Endothelial cell of umbilical vein (primary cell): Measurements from ENCODE around the gene S100P. TPM values are rescaled to one million over a fixed set of nuclear protein-coding genes. Genes with fewer than 3 reads are reported as not detected.

Experiments used
- BruUV-seq: library from RNA; stranded (reverse); fragments of 400-500 nt; replicated peaks from 2 replicates; lab custom pipeline; 2021; lab: Mats Ljungman, UMichigan
- CTCF ChIA-PET: fragments of 300-600, 350-600 bp; sonication (Branson Sonifier 250); formaldehyde crosslinking; loops from one replicate; lab custom pipeline; 2021; ENCODE audit warnings: antibody characterized with exemption, inconsistent platforms; lab: Charles Lee
- POLR2A ChIA-PET: fragments of 300-600, 350-600 bp; sonication (Branson Sonifier 250); formaldehyde crosslinking; loops from one replicate; lab custom pipeline; 2021; ENCODE audit warnings: antibody characterized with exemption, inconsistent platforms; lab: Charles Lee
- DNase-seq: peaks from one replicate; pipeline ENCODE4 v3.0.0-alpha.2; 2011; ENCODE audit warnings: low read depth, low spot score
- FAIRE-seq: peaks from 2 replicates; lab custom pipeline; 2011; peaks lifted over from hg19 to GRCh38; lab: Jason Lieb, UNC
- H2AFZ ChIP-seq: 2 replicates; pipeline ENCODE4 v1.6.0; 2012; ENCODE audit warnings: low read depth, low read length, control low read depth, inconsistent platforms
- H3K27ac ChIP-seq: 2 replicates; pipeline ENCODE4 v1.5.1; 2011; ENCODE audit warnings: low read depth, mild to moderate bottlenecking, control low read depth, low read length, moderate library complexity; ENCODE audit not compliant: insufficient read depth
- H3K27me3 ChIP-seq, 2 experiments: 2 replicates each; pipeline versions ENCODE4 v1.6.0 to v1.6.1; 2011; ENCODE audit warnings: low read length in 2 of 2, mixed read lengths in 1 of 2; ENCODE audit not compliant: control insufficient read depth in 2 of 2, insufficient read depth in 2 of 2
- H3K36me3 ChIP-seq, 2 experiments: 2 replicates in 1 of 2; 3 replicates in 1 of 2; pipeline ENCODE4 v1.5.1; 2011; ENCODE audit warnings: low read length in 2 of 2, mild to moderate bottlenecking in 1 of 2, moderate library complexity in 1 of 2; ENCODE audit not compliant: control insufficient read depth in 2 of 2, insufficient read depth in 2 of 2; ENCODE audit errors: extremely low read depth in 1 of 2
- H3K4me1 ChIP-seq: 3 replicates; pipeline ENCODE4 v1.5.1; 2011; ENCODE audit warnings: mild to moderate bottlenecking, low read length; ENCODE audit not compliant: control insufficient read depth, insufficient read depth; ENCODE audit errors: extremely low read depth
- H3K4me2 ChIP-seq: 2 replicates; pipeline ENCODE4 v1.6.1; 2011; ENCODE audit warnings: low read length, control low read depth, mixed read lengths; ENCODE audit not compliant: insufficient read depth
- H3K4me3 ChIP-seq, 3 experiments: fragments of 200-600 bp in 1 of 3; sonication (generic), shearing (Covaris generic) in 1 of 3; replicated peaks in 1 of 3; 2 replicates each; pipeline ENCODE4 v1.5.1; 2011 to 2016; ENCODE audit warnings: control low read depth in 3 of 3, low read length in 3 of 3, mild to moderate bottlenecking in 2 of 3, inconsistent platforms in 1 of 3, low read depth in 1 of 3, moderate library complexity in 1 of 3; ENCODE audit not compliant: insufficient read depth in 1 of 3
- H3K79me2 ChIP-seq: 2 replicates; pipeline ENCODE4 v1.6.0; 2012; ENCODE audit warnings: low read length, inconsistent platforms; ENCODE audit not compliant: control insufficient read depth, insufficient read depth
- H3K9ac ChIP-seq: replicated peaks from 2 replicates; pipeline ENCODE3; 2011; ENCODE audit warnings: low read length, control low read depth; ENCODE audit not compliant: insufficient read depth; ENCODE audit errors: extremely low read depth
- H3K9me1 ChIP-seq: replicated peaks from 3 replicates; pipeline ENCODE4 v1.6.0; 2011; ENCODE audit warnings: mild to moderate bottlenecking, low read length; ENCODE audit not compliant: control insufficient read depth, insufficient read depth; ENCODE audit errors: extremely low read depth
- H3K9me3 ChIP-seq: replicated peaks from 2 replicates; pipeline ENCODE4 v1.5.1; 2012; ENCODE audit warnings: low read length, inconsistent platforms; ENCODE audit not compliant: control insufficient read depth, insufficient read depth
- H4K20me1 ChIP-seq: replicated peaks from 2 replicates; pipeline ENCODE3; 2011; ENCODE audit warnings: mild to moderate bottlenecking, low read length; ENCODE audit not compliant: control insufficient read depth, insufficient read depth; ENCODE audit errors: extremely low read depth
- EZH2 ChIP-seq: IDR thresholded peaks from 2 replicates; pipeline ENCODE4 v1.6.1; 2012; ENCODE audit warnings: borderline replicate concordance, low read depth, mild to moderate bottlenecking, moderate library complexity, low read length, inconsistent platforms; ENCODE audit not compliant: severe bottlenecking
- FOS ChIP-seq: IDR thresholded peaks from 2 replicates; pipeline ENCODE4 v1.6.1; 2011; ENCODE audit warnings: mild to moderate bottlenecking, low read length, moderate library complexity, borderline replicate concordance; ENCODE audit not compliant: insufficient read depth
- GATA2 ChIP-seq: IDR thresholded peaks from 2 replicates; pipeline ENCODE4 v1.7.0; 2011; ENCODE audit warnings: low read depth, mild to moderate bottlenecking, moderate library complexity, mixed read lengths, low read length; ENCODE audit not compliant: insufficient read length, insufficient read depth
- JUN ChIP-seq: IDR thresholded peaks from 2 replicates; pipeline ENCODE4 v1.6.1; 2011; ENCODE audit warnings: borderline replicate concordance, low read depth; ENCODE audit not compliant: insufficient read length, insufficient read depth
- MAX ChIP-seq: IDR thresholded peaks from 2 replicates; pipeline ENCODE4 v1.6.1; 2011; ENCODE audit not compliant: insufficient read depth, insufficient read length
- MYC ChIP-seq: IDR thresholded peaks from one replicate; pipeline ENCODE4 v1.6.1; 2011; ENCODE audit warnings: mild to moderate bottlenecking, low read depth, low read length
- POLR2A ChIP-seq: IDR thresholded peaks from 2 replicates; pipeline ENCODE4 v1.6.1; 2012; ENCODE audit warnings: low read depth, mild to moderate bottlenecking, control low read depth, low read length
- POLR2AphosphoS5 ChIP-seq: IDR thresholded peaks from 2 replicates; pipeline ENCODE4 v1.6.1; 2012; ENCODE audit warnings: low read depth, mild to moderate bottlenecking, control low read depth, low read length, moderate library complexity; ENCODE audit not compliant: insufficient read depth
- dilution Hi-C: fragments of 300-500 bp; cut with MboI; formaldehyde crosslinking; loops from one replicate; pipeline ENCODE4 v1.15.0; 2019; ENCODE audit warnings: low sequenced_read_pairs; ENCODE audit not compliant: extremely low pct_ligation_motif_present
- intact Hi-C: fragments of 100-400 bp; cut with micrococcal nuclease; formaldehyde crosslinking; loops from one replicate; pipeline ENCODE4 v1.10.0; 2022
- polyA plus RNA-seq, 4 experiments: library from polyadenylated mRNA; depleted of rRNA in 3 of 4; stranded (reverse) in 3 of 4; unstranded in 1 of 4; fragments of >200 nt; gene quantifications; 2 replicates each; pipeline versions ENCODE4 v1.2.1 to v1.2.3, GENCODE V29; 2011 to 2012; ENCODE audit warnings: missing spikeins in 1 of 4
- total RNA-seq: library from RNA; stranded (reverse); gene quantifications from 2 replicates; pipeline ENCODE4 v1.2.3, GENCODE V29; 2021
- TF ChIP-seq, protein P1 (sequence below), 2 donors: IDR thresholded peaks; 1 replicate in 1 of 2; 2 replicates in 1 of 2; pipeline ENCODE4 v1.5.1; 2011; ENCODE audit warnings: low read length in 2 of 2, mild to moderate bottlenecking in 2 of 2, moderate library complexity in 2 of 2, control low read depth in 1 of 2, inconsistent platforms in 1 of 2, low read depth in 1 of 2; ENCODE audit not compliant: insufficient read depth in 1 of 2; ENCODE audit errors: extremely low read depth in 1 of 2

S100P gene
- total and polyA plus RNA-seq, 2 donors (not counting 3 experiments of a cell fraction or from before 2014, with no cell fraction given), result not detected

DNA sequence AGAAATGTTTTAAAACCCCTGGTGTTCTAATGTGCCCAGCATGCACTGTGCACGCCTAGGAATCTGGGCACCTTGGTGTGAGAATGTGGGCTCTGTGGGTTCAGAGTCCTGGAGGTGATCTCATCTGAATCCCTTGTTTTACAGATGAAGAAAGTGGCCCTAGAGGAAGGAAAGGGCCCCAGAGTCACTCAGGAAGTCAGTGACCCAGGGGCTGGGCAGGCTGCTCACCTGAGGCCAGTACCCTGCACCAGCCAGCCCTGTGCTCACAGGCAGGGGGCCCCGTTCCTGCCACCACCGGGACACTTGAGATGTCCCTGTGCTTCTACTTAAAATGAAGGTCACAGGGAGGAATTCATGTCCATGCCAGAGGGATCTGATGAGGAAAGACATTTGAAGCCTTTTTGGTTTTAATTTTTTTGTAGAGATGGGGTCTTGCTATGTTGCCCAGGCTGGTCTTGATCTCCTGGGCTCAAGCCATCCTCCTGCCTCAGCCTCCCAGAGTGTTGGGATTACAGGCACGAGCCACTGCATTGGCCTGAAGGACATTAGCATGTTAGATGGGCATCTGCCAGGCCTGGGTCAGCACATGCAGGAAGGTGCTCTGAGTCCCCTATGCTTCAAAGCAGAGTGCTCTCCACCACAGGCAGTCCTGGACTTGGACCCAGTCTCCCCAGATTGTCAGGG is 7.4 kb upstream of the S100P start:
- CTCF ChIA-PET, result interaction anchor here (1.4 kb wide), 1 partner anchor 12 kb away, joined by 7 read pairs; no protein-coding TSS in a partner anchor
- no peak for FAIRE-seq

GRCh38 chr4:6687947-6688878 is 5.5 kb upstream of the S100P start:
- no peaks in the 10 kb centered on the region for H3K4me1 ChIP-seq
- dilution Hi-C loops (no loop called here), intact Hi-C loops (no loop called here)
- no peaks in the 10 kb centered on the region for H4K20me1 ChIP-seq
- BruUV-seq, result no TSS peak
- H3K4me3 ChIP-seq, result no peak overlapping the region
- FAIRE-seq (no peak), DNase-seq (no peak)
- H3K79me2 ChIP-seq, result no peaks in the 10 kb centered on the region
- H3K4me2 ChIP-seq, result no peak overlapping the region
- ChIA-PET POLR2A (no interaction called here), CTCF (interaction anchor here (1.0 to 1.4 kb wide), 2 partner anchors 14 to 151 kb away, joined by 3 to 7 read pairs; no protein-coding TSS in a partner anchor)
- no peaks in the 10 kb centered on the region for H3K27me3 ChIP-seq
- H2AFZ ChIP-seq, result peak overlapping the region; percentile 2
- no peaks in the 10 kb centered on the region for H3K36me3 ChIP-seq
- H3K9ac ChIP-seq, result no peak overlapping the region
- no peaks in the 10 kb centered on the region for H3K9me1 ChIP-seq
- no peaks in the 10 kb centered on the region for H3K9me3 ChIP-seq
- no peak for TF ChIP-seq EZH2
- TF ChIP-seq FOS, result no peak
- TF ChIP-seq, protein P1, sequence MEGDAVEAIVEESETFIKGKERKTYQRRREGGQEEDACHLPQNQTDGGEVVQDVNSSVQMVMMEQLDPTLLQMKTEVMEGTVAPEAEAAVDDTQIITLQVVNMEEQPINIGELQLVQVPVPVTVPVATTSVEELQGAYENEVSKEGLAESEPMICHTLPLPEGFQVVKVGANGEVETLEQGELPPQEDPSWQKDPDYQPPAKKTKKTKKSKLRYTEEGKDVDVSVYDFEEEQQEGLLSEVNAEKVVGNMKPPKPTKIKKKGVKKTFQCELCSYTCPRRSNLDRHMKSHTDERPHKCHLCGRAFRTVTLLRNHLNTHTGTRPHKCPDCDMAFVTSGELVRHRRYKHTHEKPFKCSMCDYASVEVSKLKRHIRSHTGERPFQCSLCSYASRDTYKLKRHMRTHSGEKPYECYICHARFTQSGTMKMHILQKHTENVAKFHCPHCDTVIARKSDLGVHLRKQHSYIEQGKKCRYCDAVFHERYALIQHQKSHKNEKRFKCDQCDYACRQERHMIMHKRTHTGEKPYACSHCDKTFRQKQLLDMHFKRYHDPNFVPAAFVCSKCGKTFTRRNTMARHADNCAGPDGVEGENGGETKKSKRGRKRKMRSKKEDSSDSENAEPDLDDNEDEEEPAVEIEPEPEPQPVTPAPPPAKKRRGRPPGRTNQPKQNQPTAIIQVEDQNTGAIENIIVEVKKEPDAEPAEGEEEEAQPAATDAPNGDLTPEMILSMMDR (IDR thresholded peaks at IDR 0.05; ENCODE audit: extremely low read depth in 1 of 2, insufficient read depth in 1 of 2, low read depth in 1 of 2, low read length in 2 of 2), result no peak
- no peak for TF ChIP-seq MYC
- no peak for TF ChIP-seq POLR2A
- no peak for TF ChIP-seq MAX
- no peak for TF ChIP-seq POLR2AphosphoS5
- no peak for TF ChIP-seq GATA2
- no peak for TF ChIP-seq JUN
- no peak overlapping the region for H3K27ac ChIP-seq

More for the DNA sequence above, 7.4 kb upstream of the S100P start:
- TF ChIP-seq JUN (no peak), GATA2 (no peak), EZH2 (no peak), POLR2A (no peak), MYC (no peak), MAX (no peak), POLR2AphosphoS5 (no peak)
- no peaks in the 10 kb centered on the region for H3K9me1 ChIP-seq
- no peak overlapping the region for H2AFZ ChIP-seq
- dilution Hi-C loops, result no loop called here
- no peak overlapping the region for H3K4me2 ChIP-seq
- no peaks in the 10 kb centered on the region for H3K9me3 ChIP-seq
- no peak overlapping the region for H3K9ac ChIP-seq
- no peak overlapping the region for H3K27ac ChIP-seq
- no peak for DNase-seq
- no TSS peak for BruUV-seq
- intact Hi-C loops, result no loop called here
- H4K20me1 ChIP-seq, result no peaks in the 10 kb centered on the region
- no peaks in the 10 kb centered on the region for H3K27me3 ChIP-seq
- H3K79me2 ChIP-seq, result no peaks in the 10 kb centered on the region
- no peak overlapping the region for H3K4me3 ChIP-seq
- POLR2A ChIA-PET, result no interaction called here
- H3K36me3 ChIP-seq, result no peaks in the 10 kb centered on the region
- no peaks in the 10 kb centered on the region for H3K4me1 ChIP-seq
